Hepatocyte (in vitro differentiated cells): Measurements from ENCODE around the gene RIMS1.

Experiments
- CTCF ChIP-seq: fragments of 200-600 bp; sonication (generic); IDR thresholded peaks from 2 replicates; pipeline ENCODE4 v1.5.1; 2016; ENCODE audit warnings: antibody characterized with exemption, mild to moderate bottlenecking; ENCODE audit not compliant: poor library complexity
- EZH2phosphoT487 ChIP-seq: fragments of 200-600 bp; sonication (generic); IDR thresholded peaks from one replicate; pipeline ENCODE4 v1.6.1; 2018; ENCODE audit warnings: antibody characterized with exemption, mild to moderate bottlenecking, low read depth, moderate library complexity; ENCODE audit not compliant: unreplicated experiment, severe bottlenecking

DNA sequence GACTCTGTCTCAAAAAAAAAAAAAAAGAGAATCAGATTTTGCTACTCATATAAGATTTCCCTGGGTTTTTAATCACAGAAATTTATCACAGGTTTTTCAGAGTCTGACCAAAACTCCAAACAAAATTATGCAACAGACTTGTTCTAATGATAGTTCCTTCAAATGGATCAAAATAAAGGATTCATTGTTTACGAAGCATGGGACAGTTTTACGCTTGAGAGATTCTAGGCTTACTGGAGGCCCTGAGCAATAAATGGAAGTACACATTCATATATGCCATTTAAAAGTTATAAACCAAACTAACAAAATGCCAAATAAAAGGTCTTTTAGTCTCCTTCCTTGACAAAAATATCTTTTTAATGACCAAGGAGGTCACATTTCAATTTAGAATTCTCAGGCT, 490.4 kb downstream of the RIMS1 start:
- no peak for TF ChIP-seq CTCF
- no peak for TF ChIP-seq EZH2phosphoT487
